Activated gamma-delta T cell treated with anti-CD3 and anti-CD28 coated beads, Interleukin-2, amount 50 U/mL, for 16 hours (primary cell): ENCODE results near the gene SIGLEC9.
A peak's percentile ranks its signal among the peaks of the same experiment; 100 is the strongest.
"Not testable (repeated sequence)": the region's sequence is repeated elsewhere in the genome, so short reads cannot be mapped to it uniquely, and the experiment has no call there.

Source experiments
- DNase-seq: peaks from one replicate; pipeline ENCODE4 v3.0.0-alpha.2; 2020; ENCODE audit warnings: low read depth

SIGLEC9 gene

GRCh38 chr19:51123802-51124201 lies 904 bp upstream of the SIGLEC9 start:
- DNase-seq, result no peak

GRCh38 chr19:51124216-51124615 lies 490 bp upstream of the SIGLEC9 start:
- DNase-seq, result no peak

GRCh38 chr19:51125421-51126075 lies 842 bp downstream of the SIGLEC9 start:
- no peak for DNase-seq

GRCh38 chr19:51127032-51127431 lies 2.3 kb downstream of the SIGLEC9 start:
- no peak for DNase-seq

- DNase-seq, result no peak
Observed at GRCh38 chr19:51127755-51128154, 3.0 kb downstream of the SIGLEC9 start.

GRCh38 chr19:51128227-51128626 lies 3.5 kb downstream of the SIGLEC9 start:
- DNase-seq, result no peak

GRCh38 chr19:51129716-51130115 lies 5.0 kb downstream of the SIGLEC9 start:
- DNase-seq, result no peak

- peak; percentile 14 for DNase-seq
Observed at GRCh38 chr19:51131780-51132680, 7.3 kb downstream of the SIGLEC9 start.

GRCh38 chr19:51135004-51135403 lies 10.3 kb downstream of the SIGLEC9 start:
- DNase-seq, result no peak

GRCh38 chr19:51135986-51136762 lies 11.5 kb downstream of the SIGLEC9 start:
- DNase-seq, result no peak

GRCh38 chr19:51136851-51137551 lies 12.3 kb downstream of the SIGLEC9 start:
- no peak for DNase-seq

- no peak for DNase-seq
Observed at GRCh38 chr19:51137792-51138425, 13.2 kb downstream of the SIGLEC9 start.

- no peak for DNase-seq
Observed at GRCh38 chr19:51138549-51138979, 13.9 kb downstream of the SIGLEC9 start.

GRCh38 chr19:51139299-51140014 lies 14.8 kb downstream of the SIGLEC9 start:
- no peak for DNase-seq

- no peak for DNase-seq
Observed at GRCh38 chr19:51140441-51140840, 15.7 kb downstream of the SIGLEC9 start.

GRCh38 chr19:51141181-51141580 lies 16.5 kb downstream of the SIGLEC9 start:
- DNase-seq, result no peak

- no peak for DNase-seq
Observed at GRCh38 chr19:51142119-51142518, 17.4 kb downstream of the SIGLEC9 start, which contains the start of gene SIGLEC7. SIGLEC7 (plus strand) TSS chr19:51142301; CDS start chr19:51142370, 69 bp downstream.

- not testable (repeated sequence) for DNase-seq
Observed at GRCh38 chr19:51142809-51143475, 18.2 kb downstream of the SIGLEC9 start.

- no peak for DNase-seq
Observed at GRCh38 chr19:51143486-51143885, 18.8 kb downstream of the SIGLEC9 start.

GRCh38 chr19:51144482-51145045 lies 19.9 kb downstream of the SIGLEC9 start:
- no peak for DNase-seq
